NCI-H510A (cell line): ENCODE data around the gene SPRED1.

ENCODE experiments used
- DNase-seq: peaks from one replicate; lab custom pipeline; 2025; lab: John Stamatoyannopoulos, UW

Gene SPRED1

DNA sequence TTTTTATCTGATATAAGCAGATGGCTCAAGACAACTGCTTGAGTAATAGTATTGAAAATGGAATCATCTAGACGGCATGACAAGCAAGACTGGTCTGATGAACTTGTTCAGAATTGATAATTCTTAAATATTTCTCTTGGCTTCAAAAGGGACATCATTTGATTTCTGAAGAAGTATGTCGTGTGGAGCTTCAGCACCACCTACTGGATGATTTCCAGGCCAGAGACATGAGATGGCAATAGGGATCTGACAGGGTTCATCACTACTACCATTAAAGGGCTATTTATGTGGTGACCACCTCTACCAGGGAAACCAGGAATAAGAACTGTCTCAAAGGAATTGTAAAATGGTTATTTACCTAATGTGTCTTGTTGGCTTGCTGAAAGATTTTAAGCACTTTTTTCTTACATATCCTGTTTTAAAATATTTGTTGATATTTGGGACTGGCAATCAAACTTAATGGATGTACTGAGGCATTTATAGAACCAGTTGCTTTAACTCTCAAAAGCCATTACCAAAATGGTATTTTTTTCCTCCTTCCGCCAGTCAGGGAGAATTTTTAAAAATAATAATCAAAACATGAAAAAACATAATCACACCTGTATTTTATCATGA lies 101.8 kb downstream of the SPRED1 start:
- DNase-seq: no peak

- no peak for DNase-seq
Measured at GRCh38 chr15:38362355-38362754, 109.7 kb downstream of the SPRED1 start.

GRCh38 chr15:38367476-38367875 lies 114.8 kb downstream of the SPRED1 start:
- no peak for DNase-seq

GRCh38 chr15:38369936-38370478 lies 117.4 kb downstream of the SPRED1 start:
- DNase-seq: no peak

GRCh38 chr15:38373016-38373415 lies 120.4 kb downstream of the SPRED1 start:
- no peak for DNase-seq

DNA sequence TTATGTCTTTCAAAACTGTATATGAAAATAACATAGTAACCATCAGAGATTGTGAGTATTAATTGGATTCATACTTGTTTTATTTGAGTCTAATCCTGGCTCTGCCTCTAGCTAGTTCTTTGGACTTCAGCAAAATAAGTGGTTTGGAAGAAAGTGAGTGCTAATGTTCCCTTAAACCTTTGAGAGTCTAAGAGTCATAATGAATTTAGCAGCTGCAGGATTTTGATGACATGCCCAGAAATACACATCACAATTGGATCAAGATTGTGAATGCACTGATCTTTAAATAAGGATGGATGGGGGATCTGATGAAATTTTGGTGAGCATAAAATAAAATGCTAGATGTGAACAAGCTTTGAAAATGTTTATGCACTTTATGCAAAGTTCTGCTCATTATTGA lies 121.4 kb downstream of the SPRED1 start:
- DNase-seq: no peak

- DNase-seq: no peak
Measured at GRCh38 chr15:38374556-38374955, 121.9 kb downstream of the SPRED1 start.

GRCh38 chr15:38376081-38376480 lies 123.4 kb downstream of the SPRED1 start:
- DNase-seq: no peak

GRCh38 chr15:38377636-38378035 lies 125.0 kb downstream of the SPRED1 start:
- no peak for DNase-seq

GRCh38 chr15:38378161-38378560 lies 125.5 kb downstream of the SPRED1 start:
- DNase-seq: no peak

GRCh38 chr15:38389924-38390542 lies 137.4 kb downstream of the SPRED1 start:
- DNase-seq: no peak

DNA sequence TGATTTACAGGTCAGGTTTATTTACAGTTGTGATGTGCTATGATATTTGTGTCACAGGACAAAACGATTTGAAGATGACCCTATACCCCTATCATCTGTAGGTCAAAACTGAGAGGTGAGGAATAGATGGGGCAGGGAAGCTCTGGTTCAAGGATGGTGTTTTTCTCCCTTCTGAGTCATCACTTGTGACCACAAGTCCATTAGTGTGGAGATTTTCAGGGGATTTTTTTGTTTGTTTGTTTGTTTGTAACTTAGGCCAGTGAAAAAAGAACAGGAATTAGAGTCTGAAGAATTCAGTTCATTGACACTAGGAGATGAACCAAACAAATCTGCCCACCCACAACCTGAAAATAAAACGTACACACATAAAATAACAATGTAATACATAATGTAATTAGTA lies 138.6 kb downstream of the SPRED1 start:
- DNase-seq: no peak

- DNase-seq: no peak
Measured at GRCh38 chr15:38398134-38398533, 145.5 kb downstream of the SPRED1 start.

DNA sequence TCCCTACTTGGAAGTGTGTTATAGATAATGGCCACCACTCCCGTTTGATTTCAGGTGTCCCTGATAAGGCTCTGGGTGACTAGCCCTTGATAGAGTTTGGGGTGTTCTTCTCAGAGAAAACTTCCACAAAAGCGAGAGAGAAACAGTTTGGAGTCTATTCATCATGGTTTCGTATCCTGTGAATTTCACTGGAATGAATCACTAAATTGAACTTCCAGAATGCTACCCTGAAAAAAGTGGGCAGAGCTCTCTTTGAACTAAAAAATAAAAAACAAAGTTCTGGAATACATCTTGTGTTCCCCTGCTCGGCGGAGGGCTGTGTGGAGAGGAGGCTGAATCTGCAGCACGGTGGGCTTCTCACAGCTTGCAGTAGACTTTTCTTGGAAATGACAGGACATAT lies 148.5 kb downstream of the SPRED1 start:
- no peak for DNase-seq

GRCh38 chr15:38401701-38402100 lies 149.1 kb downstream of the SPRED1 start:
- no peak for DNase-seq

GRCh38 chr15:38406436-38406835 lies 153.8 kb downstream of the SPRED1 start:
- DNase-seq: no peak
